ENCODE data around the gene DEGS2. TPM values are rescaled to one million over a fixed set of nuclear protein-coding genes. Genes with fewer than 3 reads are reported as not detected.
"Not testable (repeated sequence)": the region's sequence is repeated elsewhere in the genome, so short reads cannot be mapped to it uniquely, and the experiment has no call there.

DEGS2 gene
- total RNA-seq, 1 experiment from 2014 or later = 1.6 TPM

DNA sequence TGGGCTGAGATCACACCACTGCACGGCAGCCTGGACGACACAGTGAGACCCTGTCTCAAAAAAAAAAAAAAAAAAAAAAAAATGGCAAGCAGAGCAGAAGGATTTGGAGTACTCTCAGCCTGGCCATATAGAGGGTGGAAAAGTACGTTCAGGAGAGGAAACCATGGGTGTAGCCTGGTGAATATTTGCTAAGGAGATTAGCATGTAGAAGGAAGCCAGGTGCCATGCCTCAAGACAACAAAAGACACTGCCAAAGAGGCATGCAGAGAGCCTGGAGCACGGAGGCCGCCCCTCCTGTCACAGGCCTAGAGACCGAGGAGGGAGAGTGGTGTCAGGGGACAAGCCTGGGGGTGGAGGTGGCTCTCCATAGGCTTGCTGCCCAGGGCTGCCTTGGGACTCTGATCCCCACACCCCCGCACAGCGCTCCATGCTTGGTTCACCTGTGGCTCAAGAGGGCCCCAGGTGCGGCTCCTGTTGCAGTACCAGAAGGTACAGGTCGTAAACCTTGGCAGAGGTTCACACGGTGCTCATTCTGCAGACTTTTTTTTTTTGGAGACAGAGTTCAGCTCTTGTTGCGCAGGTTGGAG lies 27.9 kb upstream of the DEGS2 start:
- CTCF ChIA-PET = interaction anchor here (0.7 to 1.5 kb wide), 3 partner anchors 32 to 315 kb away, joined by 3 to 4 read pairs (median 3); no protein-coding TSS in a partner anchor
- no peak overlapping the region for H3K27ac Mint-ChIP-seq

DNA sequence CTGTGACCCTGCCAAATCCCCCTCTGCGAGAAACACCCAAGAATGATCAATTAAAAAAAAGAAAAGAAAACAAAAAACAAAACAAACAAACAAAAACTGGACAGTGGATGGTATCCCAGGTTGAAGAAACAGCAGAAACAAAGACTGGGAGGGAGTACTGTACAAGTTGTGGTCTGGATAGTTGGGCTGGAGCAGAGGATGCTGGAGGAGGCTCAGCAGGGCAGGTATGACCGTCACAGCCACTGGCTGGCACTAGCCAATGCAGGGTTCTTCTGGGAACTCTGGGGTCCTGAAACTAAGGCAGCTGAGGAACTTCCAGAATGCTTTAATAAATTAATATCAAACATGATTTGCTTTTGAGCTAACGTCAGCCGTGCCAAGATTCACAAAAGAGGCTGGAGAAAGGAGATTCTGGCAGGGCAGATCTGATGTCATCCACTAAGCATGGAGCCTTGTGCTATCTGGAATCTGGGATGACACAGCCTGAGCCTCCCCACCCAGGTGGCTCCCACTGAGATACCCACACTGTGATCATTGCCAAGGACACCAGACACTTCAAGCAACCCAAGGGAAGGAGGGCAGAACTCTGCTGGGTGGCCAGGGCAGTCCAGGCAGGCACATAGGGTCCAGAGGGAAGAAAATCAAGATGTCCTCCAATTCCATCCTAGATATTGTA lies 22.6 kb upstream of the DEGS2 start:
- H3K27me3 Mint-ChIP-seq (ENCODE audit: low read depth); DNase-seq (ENCODE audit: low spot score); H3K27ac Mint-ChIP-seq; H3K4me3 Mint-ChIP-seq; H3K4me1 Mint-ChIP-seq; H3K9me3 Mint-ChIP-seq; H3K36me3 Mint-ChIP-seq; ATAC-seq; POLR2A ChIA-PET: not testable (repeated sequence)
- CTCF ChIA-PET = interaction anchor here (1.5 kb wide), 1 partner anchor 11 kb away, joined by 4 read pairs; no protein-coding TSS in a partner anchor

More for the DNA sequence above, 27.9 kb upstream of the DEGS2 start:
- POLR2A ChIA-PET = no interaction called here
- peaks cover 6% of the 10 kb centered on the region for H3K9me3 Mint-ChIP-seq
- no peaks in the 10 kb centered on the region for H3K4me1 Mint-ChIP-seq
- peak; percentile 28; the same call in 1 of the 2 replicates for ATAC-seq
- DNase-seq (ENCODE audit: low spot score) = no peak
- peaks cover 5% of the 10 kb centered on the region for H3K36me3 Mint-ChIP-seq
- H3K27me3 Mint-ChIP-seq (ENCODE audit: low read depth) = no peaks in the 10 kb centered on the region; the same call in 1 of the 2 replicates
- no peak for TF ChIP-seq SMAD3 (CRISPR knock-in tag; IDR thresholded peaks at IDR 0.05; ENCODE audit: borderline replicate concordance)
- TF ChIP-seq, protein P1, sequence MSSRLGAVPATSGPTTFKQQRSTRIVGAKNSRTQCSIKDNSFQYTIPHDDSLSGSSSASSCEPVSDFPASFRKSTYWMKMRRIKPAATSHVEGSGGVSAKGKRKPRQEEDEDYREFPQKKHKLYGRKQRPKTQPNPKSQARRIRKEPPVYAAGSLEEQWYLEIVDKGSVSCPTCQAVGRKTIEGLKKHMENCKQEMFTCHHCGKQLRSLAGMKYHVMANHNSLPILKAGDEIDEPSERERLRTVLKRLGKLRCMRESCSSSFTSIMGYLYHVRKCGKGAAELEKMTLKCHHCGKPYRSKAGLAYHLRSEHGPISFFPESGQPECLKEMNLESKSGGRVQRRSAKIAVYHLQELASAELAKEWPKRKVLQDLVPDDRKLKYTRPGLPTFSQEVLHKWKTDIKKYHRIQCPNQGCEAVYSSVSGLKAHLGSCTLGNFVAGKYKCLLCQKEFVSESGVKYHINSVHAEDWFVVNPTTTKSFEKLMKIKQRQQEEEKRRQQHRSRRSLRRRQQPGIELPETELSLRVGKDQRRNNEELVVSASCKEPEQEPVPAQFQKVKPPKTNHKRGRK (CRISPR knock-in tag; IDR thresholded peaks at IDR 0.05; ENCODE audit: borderline replicate concordance) = no peak
- no peak for TF ChIP-seq GRHL2 (CRISPR knock-in tag; IDR thresholded peaks at IDR 0.05; ENCODE audit: insufficient replicate concordance, severe bottlenecking)
- no peak for TF ChIP-seq JAZF1 (CRISPR knock-in tag; IDR thresholded peaks at IDR 0.05)
- no peak for TF ChIP-seq IRF2 (CRISPR knock-in tag; IDR thresholded peaks at IDR 0.05; ENCODE audit: borderline replicate concordance, low read depth)
- TF ChIP-seq, protein P2, sequence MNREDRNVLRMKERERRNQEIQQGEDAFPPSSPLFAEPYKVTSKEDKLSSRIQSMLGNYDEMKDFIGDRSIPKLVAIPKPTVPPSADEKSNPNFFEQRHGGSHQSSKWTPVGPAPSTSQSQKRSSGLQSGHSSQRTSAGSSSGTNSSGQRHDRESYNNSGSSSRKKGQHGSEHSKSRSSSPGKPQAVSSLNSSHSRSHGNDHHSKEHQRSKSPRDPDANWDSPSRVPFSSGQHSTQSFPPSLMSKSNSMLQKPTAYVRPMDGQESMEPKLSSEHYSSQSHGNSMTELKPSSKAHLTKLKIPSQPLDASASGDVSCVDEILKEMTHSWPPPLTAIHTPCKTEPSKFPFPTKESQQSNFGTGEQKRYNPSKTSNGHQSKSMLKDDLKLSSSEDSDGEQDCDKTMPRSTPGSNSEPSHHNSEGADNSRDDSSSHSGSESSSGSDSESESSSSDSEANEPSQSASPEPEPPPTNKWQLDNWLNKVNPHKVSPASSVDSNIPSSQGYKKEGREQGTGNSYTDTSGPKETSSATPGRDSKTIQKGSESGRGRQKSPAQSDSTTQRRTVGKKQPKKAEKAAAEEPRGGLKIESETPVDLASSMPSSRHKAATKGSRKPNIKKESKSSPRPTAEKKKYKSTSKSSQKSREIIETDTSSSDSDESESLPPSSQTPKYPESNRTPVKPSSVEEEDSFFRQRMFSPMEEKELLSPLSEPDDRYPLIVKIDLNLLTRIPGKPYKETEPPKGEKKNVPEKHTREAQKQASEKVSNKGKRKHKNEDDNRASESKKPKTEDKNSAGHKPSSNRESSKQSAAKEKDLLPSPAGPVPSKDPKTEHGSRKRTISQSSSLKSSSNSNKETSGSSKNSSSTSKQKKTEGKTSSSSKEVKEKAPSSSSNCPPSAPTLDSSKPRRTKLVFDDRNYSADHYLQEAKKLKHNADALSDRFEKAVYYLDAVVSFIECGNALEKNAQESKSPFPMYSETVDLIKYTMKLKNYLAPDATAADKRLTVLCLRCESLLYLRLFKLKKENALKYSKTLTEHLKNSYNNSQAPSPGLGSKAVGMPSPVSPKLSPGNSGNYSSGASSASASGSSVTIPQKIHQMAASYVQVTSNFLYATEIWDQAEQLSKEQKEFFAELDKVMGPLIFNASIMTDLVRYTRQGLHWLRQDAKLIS (CRISPR knock-in tag; IDR thresholded peaks at IDR 0.05; ENCODE audit: borderline replicate concordance) = no peak
- TF ChIP-seq NR3C1 (CRISPR knock-in tag; conservative IDR thresholded peaks at IDR 0.05; ENCODE audit: low read depth) = no peak
- TF ChIP-seq, protein P3, sequence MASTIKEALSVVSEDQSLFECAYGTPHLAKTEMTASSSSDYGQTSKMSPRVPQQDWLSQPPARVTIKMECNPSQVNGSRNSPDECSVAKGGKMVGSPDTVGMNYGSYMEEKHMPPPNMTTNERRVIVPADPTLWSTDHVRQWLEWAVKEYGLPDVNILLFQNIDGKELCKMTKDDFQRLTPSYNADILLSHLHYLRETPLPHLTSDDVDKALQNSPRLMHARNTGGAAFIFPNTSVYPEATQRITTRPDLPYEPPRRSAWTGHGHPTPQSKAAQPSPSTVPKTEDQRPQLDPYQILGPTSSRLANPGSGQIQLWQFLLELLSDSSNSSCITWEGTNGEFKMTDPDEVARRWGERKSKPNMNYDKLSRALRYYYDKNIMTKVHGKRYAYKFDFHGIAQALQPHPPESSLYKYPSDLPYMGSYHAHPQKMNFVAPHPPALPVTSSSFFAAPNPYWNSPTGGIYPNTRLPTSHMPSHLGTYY (CRISPR knock-in tag; IDR thresholded peaks at IDR 0.05) = no peak
- no peak for TF ChIP-seq GABPB1 (CRISPR knock-in tag; IDR thresholded peaks at IDR 0.05)
- no peak overlapping the region for H3K4me3 Mint-ChIP-seq

DNA sequence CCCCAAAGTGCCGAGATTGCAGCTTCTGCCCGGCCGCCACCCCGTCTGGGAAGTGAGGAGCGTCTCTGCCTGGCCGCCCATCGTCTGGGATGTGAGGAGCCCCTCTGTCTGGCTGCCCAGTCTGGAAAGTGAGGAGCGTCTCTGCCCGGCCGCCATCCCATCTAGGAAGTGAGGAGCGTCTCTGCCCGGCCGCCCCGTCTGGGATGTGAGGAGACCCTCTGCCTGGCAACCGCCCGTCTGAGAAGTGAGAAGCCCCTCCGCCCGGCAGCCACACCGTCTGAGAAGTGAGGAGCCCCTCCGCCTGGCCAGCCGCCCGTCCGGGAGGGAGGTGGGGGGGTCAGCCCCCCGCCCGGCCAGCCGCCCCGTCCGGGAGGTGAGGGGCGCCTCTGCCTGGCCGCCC lies 21.2 kb upstream of the DEGS2 start:
- POLR2A ChIA-PET, CTCF ChIA-PET, H3K4me1 Mint-ChIP-seq: not testable (repeated sequence)

DNA sequence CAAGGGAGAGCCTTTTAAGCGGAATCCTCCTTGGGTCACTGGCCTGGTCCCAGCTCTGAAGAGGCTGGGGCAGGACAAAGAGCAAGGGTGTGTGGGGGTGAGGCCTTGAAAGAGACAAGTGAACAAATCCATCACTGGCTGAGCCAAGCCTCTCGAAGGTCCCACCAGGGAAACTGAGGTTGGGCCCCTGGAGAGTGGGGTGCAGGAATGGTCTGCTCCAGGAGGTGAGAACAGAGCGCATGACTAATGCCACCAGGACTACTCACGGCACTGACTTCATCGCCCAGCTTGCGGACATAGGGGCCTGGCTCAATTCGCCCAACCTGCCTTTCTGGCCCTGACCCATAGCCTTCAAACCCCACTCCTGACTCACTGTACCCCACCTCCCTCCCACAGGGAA lies 19.2 kb upstream of the DEGS2 start:
- no peak for ATAC-seq
- no peak overlapping the region for H3K4me3 Mint-ChIP-seq
- H3K36me3 Mint-ChIP-seq = peaks cover 2% of the 10 kb centered on the region; the same call in 1 of the 2 replicates
- no peak for TF ChIP-seq GABPB1 (CRISPR knock-in tag; IDR thresholded peaks at IDR 0.05)
- H3K4me1 Mint-ChIP-seq = no peaks in the 10 kb centered on the region
- POLR2A ChIA-PET = no interaction called here
- H3K27me3 Mint-ChIP-seq (ENCODE audit: low read depth) = peaks cover 9% of the 10 kb centered on the region
- CTCF ChIA-PET = interaction anchor here (1.7 kb wide), 1 partner anchor 24 kb away, joined by 4 read pairs; no protein-coding TSS in a partner anchor
- no peak for DNase-seq (ENCODE audit: low spot score)
- H3K27ac Mint-ChIP-seq = no peak overlapping the region
- peaks cover 5% of the 10 kb centered on the region; the same call in 1 of the 2 replicates for H3K9me3 Mint-ChIP-seq

More for the DNA sequence above, 21.2 kb upstream of the DEGS2 start:
- H3K4me3 Mint-ChIP-seq; H3K27ac Mint-ChIP-seq; H3K36me3 Mint-ChIP-seq; H3K9me3 Mint-ChIP-seq; H3K27me3 Mint-ChIP-seq (ENCODE audit: low read depth); DNase-seq (ENCODE audit: low spot score); ATAC-seq: not testable (repeated sequence)

Data from WTC11 (cell line).